Right lobe of liver (tissue), 6 donors: ENCODE data around the gene TRIM3. TPM values are rescaled to one million over a fixed set of nuclear protein-coding genes. Genes with fewer than 3 reads are reported as not detected.

Source experiments
- ATAC-seq, 4 donors: fragments of 200-7000 bp; cut with Tn5 transposase; one replicate each; pipeline ENCODE4 v1.9.1; 2020; ENCODE audit warnings: mild to moderate bottlenecking in 4 of 4, moderate library complexity in 4 of 4
- DNase-seq, 3 donors: peaks; one replicate each; pipeline ENCODE4 v3.0.0-alpha.2; 2020
- H3K27ac ChIP-seq, 3 donors: fragments of 200-600 bp; one replicate each; pipeline ENCODE4 v1.8.0; 2022
- H3K27me3 ChIP-seq, 2 donors: fragments of 200-600 bp; one replicate each; pipeline ENCODE4 v1.8.0; 2022
- H3K36me3 ChIP-seq, 4 donors: fragments of 200-600 bp; sonication (generic) in 1 of 4; one replicate each; pipeline versions ENCODE4 v1.5.1 to v1.8.0; 2017 to 2022; ENCODE audit warnings: control low read depth in 1 of 4
- H3K4me1 ChIP-seq, 4 donors: fragments of 200-600 bp; sonication (generic) in 1 of 4; one replicate each; pipeline versions ENCODE4 v1.5.1 to v1.8.0; 2017 to 2022; ENCODE audit warnings: control low read depth in 1 of 4
- H3K4me3 ChIP-seq, 3 donors: fragments of 200-600 bp; one replicate each; pipeline ENCODE4 v1.8.0; 2022
- H3K9me3 ChIP-seq, 4 donors: fragments of 200-600 bp; sonication (generic) in 1 of 4; one replicate each; pipeline versions ENCODE4 v1.5.1 to v1.8.0; 2017 to 2022; ENCODE audit warnings: control low read depth in 1 of 4
- CTCF ChIP-seq, 4 donors: fragments of 200-600 bp in 3 of 4; fragments of 450-650 bp in 1 of 4; IDR thresholded peaks; one replicate each; pipeline versions ENCODE4 v1.5.1 to v1.8.0; 2016 to 2022; ENCODE audit warnings: antibody characterized with exemption in 4 of 4, mild to moderate bottlenecking in 2 of 4
- POLR2A ChIP-seq: fragments of 450-650 bp; IDR thresholded peaks from one replicate; pipeline ENCODE4 v1.6.1; 2017; ENCODE audit warnings: antibody characterized with exemption, mild to moderate bottlenecking
- WGBS: methylation state at CpG from one replicate; pipeline ENCODE4 v1.1.6; 2018; ENCODE audit warnings: low coverage, low lambda C conversion rate; ENCODE audit not compliant: insufficient coverage; ENCODE audit errors: missing lambda C conversion rate; 5-methylcytosine and 5-hydroxymethylcytosine counted together
- intact Hi-C, 2 donors: fragments of 100-400 bp; cut with DNase I; formaldehyde crosslinking; loops; one replicate each; pipeline versions ENCODE4 v1.11.2 to v1.14.1; 2022
- total RNA-seq, 6 experiments: library from RNA; depleted of rRNA in 2 of 6; stranded (reverse); fragments of >200 nt in 2 of 6; fragmentation: NEBNext Ultra II Directional in 3 of 6; extraction: Animal tissue kit (Norgen Biotek cat#: 25700) in 3 of 6; gene quantifications; one replicate each; pipeline versions ENCODE4 v1.1.0 to v1.2.4, GENCODE V29; 2016 to 2023
- donor health status: DM: no; HTN: yes; CAD: no.
- donor health status: DM: no; HTN: no; CAD: no.
- donor health status: DM: no; HTN: no; CAD: no.
- donor health status: DM: no; HTN: yes; CAD: no.
- donor health status: DM: no; HTN: yes; CAD: no.

Gene TRIM3
- total RNA-seq, 6 experiments from 2014 or later = 5.0 to 8.9 (median 6.7) TPM

- H3K4me1 ChIP-seq = peaks cover 0 to 11% (median 0%) of the 10 kb centered on the region in 4 donors
- DNase-seq (no peak), ATAC-seq (no peak)
- H3K4me3 ChIP-seq = no peak overlapping the region
- H3K27ac ChIP-seq = no peak overlapping the region
- no peaks in the 10 kb centered on the region for H3K27me3 ChIP-seq
- TF ChIP-seq POLR2A = no peak
- no peak for TF ChIP-seq CTCF (IDR thresholded peaks at IDR 0.05)
- no peaks in the 10 kb centered on the region for H3K36me3 ChIP-seq
- 52% methylated on average over 4 of the region's 7 CpGs for WGBS
- H3K9me3 ChIP-seq = no peaks in the 10 kb centered on the region
- intact Hi-C loops = no loop called here
These were observed 24.4 kb upstream of the TRIM3 start for GRCh38 chr11:6498121-6498520.

GRCh38 chr11:6497069-6497839 is 23.5 kb upstream of the TRIM3 start, which contains the start of gene DNHD1:
DNHD1 (plus strand) TSS chr11:6497280; CDS start chr11:6498216, 936 bp downstream.
- H3K27me3 ChIP-seq = no peaks in the 10 kb centered on the region
- H3K4me3 ChIP-seq = no peak within 1 kb of the TSS
- peaks cover 0 to 4% (median 0%) of the 10 kb centered on the region in 4 donors for H3K36me3 ChIP-seq
- H3K4me1 ChIP-seq = peaks cover 0 to 7% (median 0%) of the 10 kb centered on the region in 4 donors
- ATAC-seq (peak in 2 of 4 donors; percentile 14 to 16), DNase-seq (no peak)
- 68% methylated on average over 26 of the region's 33 CpGs for WGBS
- H3K9me3 ChIP-seq = no peaks in the 10 kb centered on the region
- no peak within 1 kb of the TSS for H3K27ac ChIP-seq
- TF ChIP-seq CTCF (IDR thresholded peaks at IDR 0.05) (no peak), POLR2A (no peak)
- intact Hi-C loops = no loop called here

- H3K4me3 ChIP-seq = no peak overlapping the region
- peak; percentile 75 to 96 (median 91) for ATAC-seq
These were observed 15.6 kb upstream of the TRIM3 start for GRCh38 chr11:6489306-6489705.

GRCh38 chr11:6488821-6489220 is 15.1 kb upstream of the TRIM3 start:
- 80% methylated on average over 3 of the region's 3 CpGs for WGBS
- peaks cover 0 to 26% (median 2%) of the 10 kb centered on the region in 4 donors for H3K36me3 ChIP-seq

More at GRCh38 chr11:6489306-6489705, 15.6 kb upstream of the TRIM3 start:
- Histone ChIP-seq H3K36me3 (peaks cover 0 to 22% (median 2%) of the 10 kb centered on the region in 4 donors), H3K27me3 (no peaks in the 10 kb centered on the region), H3K4me1 (peaks cover 0 to 23% (median 6%) of the 10 kb centered on the region in 4 donors), H3K9me3 (no peaks in the 10 kb centered on the region), H3K27ac (no peak overlapping the region)
- DNase-seq = no peak
- intact Hi-C loops = no loop called here
- WGBS = 40% methylated on average over 4 of the region's 4 CpGs
- TF ChIP-seq POLR2A (no peak), CTCF (IDR thresholded peaks at IDR 0.05) (no peak)

More at GRCh38 chr11:6488821-6489220, 15.1 kb upstream of the TRIM3 start:
- Histone ChIP-seq H3K4me1 (peaks cover 0 to 23% (median 6%) of the 10 kb centered on the region in 4 donors), H3K9me3 (no peaks in the 10 kb centered on the region), H3K27me3 (no peaks in the 10 kb centered on the region), H3K4me3 (no peak overlapping the region), H3K27ac (no peak overlapping the region)
- intact Hi-C loops = no loop called here
- TF ChIP-seq POLR2A (no peak), CTCF (IDR thresholded peaks at IDR 0.05) (no peak)
- ATAC-seq (peak; percentile 40 to 89 (median 56)), DNase-seq (peak in 1 of 3 donors; percentile 54)
